Nasal cavity respiratory epithelium epithelial cell of viscerocranial mucosa (primary cell): ENCODE data around the gene AP3B2. TPM values are rescaled to one million over a fixed set of nuclear protein-coding genes. Genes with fewer than 3 reads are reported as not detected.

Experiments used
- total RNA-seq: library from RNA; depleted of rRNA; stranded (reverse); fragments of >200 nt; gene quantifications from 2 replicates; pipeline ENCODE4 v1.2.3, GENCODE V29; 2014

Gene AP3B2
- under 0.01 and 2.1 TPM in 2 replicates for total RNA-seq

GRCh38 chr15:82709421-82710207 is at the start of gene AP3B2:
AP3B2 (minus strand) TSS chr15:82709875; CDS start chr15:82709706, 169 bp downstream.

GRCh38 chr15:82647045-82647834 is 62.4 kb downstream of the AP3B2 start, which contains the start of gene CPEB1:
CPEB1 (minus strand) TSS chr15:82647363; CDS start chr15:82628459, 18,904 bp downstream.

Other genes with a start within 250 kb of the AP3B2 start
- 2,714 and 3,846 TPM in 2 replicates for gene RPS17, start 169.4 kb downstream of the AP3B2 start, total RNA-seq
- 0.07 TPM in 1 of 2 replicates, not detected in the other for gene CPEB1, start 62.5 kb downstream of the AP3B2 start, total RNA-seq
- gene FSD2, start 96.2 kb upstream of the AP3B2 start, total RNA-seq: not detected in 2 replicates
- 4.8 and 7.4 TPM in 2 replicates for gene WHAMM, start 99.8 kb upstream of the AP3B2 start, total RNA-seq
- 39.0 and 99.1 TPM in 2 replicates for gene HOMER2, start 242.8 kb upstream of the AP3B2 start, total RNA-seq